ENCODE results near the gene CDK5R2.

- TF ChIP-seq, protein P1, sequence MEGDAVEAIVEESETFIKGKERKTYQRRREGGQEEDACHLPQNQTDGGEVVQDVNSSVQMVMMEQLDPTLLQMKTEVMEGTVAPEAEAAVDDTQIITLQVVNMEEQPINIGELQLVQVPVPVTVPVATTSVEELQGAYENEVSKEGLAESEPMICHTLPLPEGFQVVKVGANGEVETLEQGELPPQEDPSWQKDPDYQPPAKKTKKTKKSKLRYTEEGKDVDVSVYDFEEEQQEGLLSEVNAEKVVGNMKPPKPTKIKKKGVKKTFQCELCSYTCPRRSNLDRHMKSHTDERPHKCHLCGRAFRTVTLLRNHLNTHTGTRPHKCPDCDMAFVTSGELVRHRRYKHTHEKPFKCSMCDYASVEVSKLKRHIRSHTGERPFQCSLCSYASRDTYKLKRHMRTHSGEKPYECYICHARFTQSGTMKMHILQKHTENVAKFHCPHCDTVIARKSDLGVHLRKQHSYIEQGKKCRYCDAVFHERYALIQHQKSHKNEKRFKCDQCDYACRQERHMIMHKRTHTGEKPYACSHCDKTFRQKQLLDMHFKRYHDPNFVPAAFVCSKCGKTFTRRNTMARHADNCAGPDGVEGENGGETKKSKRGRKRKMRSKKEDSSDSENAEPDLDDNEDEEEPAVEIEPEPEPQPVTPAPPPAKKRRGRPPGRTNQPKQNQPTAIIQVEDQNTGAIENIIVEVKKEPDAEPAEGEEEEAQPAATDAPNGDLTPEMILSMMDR (IDR thresholded peaks at IDR 0.05), result no peak
- no peak for TF ChIP-seq POLR2A (IDR thresholded peaks at IDR 0.05)
These were observed 39.0 kb downstream of the CDK5R2 start for GRCh38 chr2:218998414-218999002.
